ENCODE results near the gene TMEFF2. TPM values are rescaled to one million over a fixed set of nuclear protein-coding genes. Genes with fewer than 3 reads are reported as not detected.
A peak's percentile ranks its signal among the peaks of the same experiment; 100 is the strongest.

TMEFF2 gene
- total and polyA plus RNA-seq, 2 experiments from 2014 or later, result 0.13 TPM; not detected in 1

DNA sequence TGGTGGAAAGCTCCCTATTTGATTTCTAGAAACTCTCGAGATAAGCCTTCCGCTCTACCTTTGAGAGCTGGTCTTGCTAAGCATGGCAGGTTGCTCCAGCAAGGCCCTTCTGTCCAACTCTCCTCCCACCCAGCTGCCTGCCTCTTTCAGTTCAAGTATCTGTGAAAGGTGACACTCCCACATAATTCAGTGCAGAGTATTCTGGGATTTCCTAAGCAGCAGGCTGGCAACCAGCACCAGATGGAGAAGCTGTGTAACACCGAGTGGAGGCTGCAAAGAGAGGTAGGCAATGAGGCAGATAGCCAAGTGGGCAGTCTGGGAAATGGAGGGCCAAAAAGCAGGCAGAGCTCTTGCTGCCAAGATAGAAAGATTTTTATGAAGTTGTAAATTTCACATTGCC, 259.5 kb downstream of the TMEFF2 start:
- no peaks in the 10 kb centered on the region for H3K27me3 ChIP-seq (replicated peaks; ENCODE audit: insufficient read depth)
- H3K4me3 ChIP-seq, result no peak overlapping the region
- no peak for DNase-seq
- H3K27ac ChIP-seq, result no peak overlapping the region
- no peak overlapping the region for H3K9ac ChIP-seq
- no peak overlapping the region for H3K4me2 ChIP-seq (ENCODE audit: unreplicated experiment)
- H3K9me3 ChIP-seq (ENCODE audit: low read depth), result no peaks in the 10 kb centered on the region
- H3K36me3 ChIP-seq (ENCODE audit: low read depth), result no peaks in the 10 kb centered on the region
- H3F3A ChIP-seq (ENCODE audit: insufficient read depth), result no peaks in the 10 kb centered on the region
- in situ Hi-C loops (cut with MboI), result no loop called here
- no peaks in the 10 kb centered on the region for H3K9me2 ChIP-seq (ENCODE audit: insufficient read depth)
- no peaks in the 10 kb centered on the region for H4K20me1 ChIP-seq (ENCODE audit: insufficient read depth)
- TF ChIP-seq EZH2 (IDR thresholded peaks at IDR 0.05; ENCODE audit: insufficient read depth, poor library complexity, severe bottlenecking), result no peak
- TF ChIP-seq EZH2phosphoT487 (IDR thresholded peaks at IDR 0.05; ENCODE audit: insufficient read depth, low read depth), result no peak
- H3K79me2 ChIP-seq (ENCODE audit: insufficient read depth), result no peaks in the 10 kb centered on the region
- 54 to 60% methylated on average over 3 of the region's 3 CpGs for WGBS, 2 experiments (ENCODE audit: low coverage in 1 of 2, low lambda C conversion rate in 2 of 2, missing lambda C conversion rate in 2 of 2)
- H2AFZ ChIP-seq, result no peak overlapping the region
- H3K4me1 ChIP-seq (ENCODE audit: insufficient read depth), result no peaks in the 10 kb centered on the region

DNA sequence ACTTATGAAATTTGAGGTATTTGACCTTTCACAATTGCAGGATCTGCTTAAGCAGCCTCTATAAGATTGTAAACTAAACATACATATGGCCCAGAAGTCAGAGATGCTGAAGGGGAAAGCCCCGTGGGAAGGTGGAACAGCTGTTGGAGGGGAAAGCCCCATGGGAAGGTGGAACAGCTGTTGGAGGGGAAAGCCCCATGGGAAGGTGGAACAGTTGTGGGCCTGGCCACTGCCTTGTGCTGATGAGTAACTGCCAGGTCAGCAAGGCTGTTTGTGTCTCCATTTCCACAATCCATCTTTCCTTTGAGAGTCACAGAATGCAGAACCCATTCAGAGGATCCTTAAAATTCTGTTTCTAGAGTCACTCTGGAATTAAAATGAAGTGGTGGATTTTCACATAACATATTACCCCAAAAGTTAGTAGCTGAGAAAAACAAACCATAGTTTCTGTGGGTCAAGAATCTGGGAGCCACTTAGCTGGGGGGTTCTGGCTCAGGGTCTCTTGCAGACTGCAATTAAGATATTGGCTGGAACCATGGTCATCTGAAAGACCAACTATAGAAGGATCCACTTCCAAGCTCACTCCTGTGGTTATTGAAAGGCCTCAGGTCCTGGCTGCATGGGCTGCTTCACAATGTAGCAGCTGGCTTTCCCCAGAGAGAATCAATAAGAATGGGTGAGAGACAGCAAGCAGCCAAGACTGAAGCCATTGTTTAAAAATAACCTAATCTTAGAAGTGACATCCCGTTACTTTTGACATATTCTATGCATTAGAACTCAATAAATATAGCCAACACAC, 261.2 kb downstream of the TMEFF2 start:
- no peaks in the 10 kb centered on the region for H3K9me3 ChIP-seq (ENCODE audit: low read depth)
- H3K79me2 ChIP-seq (ENCODE audit: insufficient read depth), result no peaks in the 10 kb centered on the region
- 50 to 71% methylated on average over 2 of the region's 2 CpGs for WGBS, 2 experiments (ENCODE audit: low coverage in 1 of 2, low lambda C conversion rate in 2 of 2, missing lambda C conversion rate in 2 of 2)
- H3K27me3 ChIP-seq (replicated peaks; ENCODE audit: insufficient read depth), result no peaks in the 10 kb centered on the region
- H4K20me1 ChIP-seq (ENCODE audit: insufficient read depth), result no peaks in the 10 kb centered on the region
- H3K27ac ChIP-seq, result no peak overlapping the region
- no peak overlapping the region for H3K9ac ChIP-seq
- H3K9me2 ChIP-seq (ENCODE audit: insufficient read depth), result no peaks in the 10 kb centered on the region
- TF ChIP-seq EZH2phosphoT487 (IDR thresholded peaks at IDR 0.05; ENCODE audit: insufficient read depth, low read depth) (no peak), EZH2 (IDR thresholded peaks at IDR 0.05; ENCODE audit: insufficient read depth, poor library complexity, severe bottlenecking) (no peak)
- H3K4me3 ChIP-seq, result no peak overlapping the region
- H3K4me2 ChIP-seq (ENCODE audit: unreplicated experiment), result no peak overlapping the region
- H2AFZ ChIP-seq, result no peak overlapping the region
- in situ Hi-C loops (cut with MboI), result no loop called here
- DNase-seq, result peak; percentile 6
- H3K4me1 ChIP-seq (ENCODE audit: insufficient read depth), result no peaks in the 10 kb centered on the region
- no peaks in the 10 kb centered on the region for H3K36me3 ChIP-seq (ENCODE audit: low read depth)
- H3F3A ChIP-seq (ENCODE audit: insufficient read depth), result no peaks in the 10 kb centered on the region

- H3K4me3 ChIP-seq, result no peak overlapping the region
- H3F3A ChIP-seq (ENCODE audit: insufficient read depth), result peaks cover 6% of the 10 kb centered on the region; the same call in 1 of the 2 replicates
- H3K9me2 ChIP-seq (ENCODE audit: insufficient read depth), result no peaks in the 10 kb centered on the region
- no peaks in the 10 kb centered on the region for H3K36me3 ChIP-seq (ENCODE audit: low read depth)
- no peak for TF ChIP-seq EZH2phosphoT487 (IDR thresholded peaks at IDR 0.05; ENCODE audit: insufficient read depth, low read depth)
- TF ChIP-seq EZH2 (IDR thresholded peaks at IDR 0.05; ENCODE audit: insufficient read depth, poor library complexity, severe bottlenecking), result no peak
- WGBS, 2 experiments (ENCODE audit: low coverage in 1 of 2, low lambda C conversion rate in 2 of 2, missing lambda C conversion rate in 2 of 2), result 57 to 61% methylated on average over 1 of the region's 1 CpG
- no peaks in the 10 kb centered on the region for H3K79me2 ChIP-seq (ENCODE audit: insufficient read depth)
- no peak for DNase-seq
- in situ Hi-C loops (cut with MboI), result no loop called here
- H3K27me3 ChIP-seq (replicated peaks; ENCODE audit: insufficient read depth), result no peaks in the 10 kb centered on the region
- H2AFZ ChIP-seq, result no peak overlapping the region
- no peaks in the 10 kb centered on the region for H3K9me3 ChIP-seq (ENCODE audit: low read depth)
- no peak overlapping the region for H3K27ac ChIP-seq
- peaks cover 9% of the 10 kb centered on the region for H3K4me1 ChIP-seq (ENCODE audit: insufficient read depth)
- H3K9ac ChIP-seq, result no peak overlapping the region
- no peak overlapping the region for H3K4me2 ChIP-seq (ENCODE audit: unreplicated experiment)
- H4K20me1 ChIP-seq (ENCODE audit: insufficient read depth), result no peaks in the 10 kb centered on the region
These were observed 262.4 kb downstream of the TMEFF2 start for GRCh38 chr2:191932286-191932685.

GRCh38 chr2:191931329-191931728, 263.4 kb downstream of the TMEFF2 start:
- Histone ChIP-seq H3K79me2 (ENCODE audit: insufficient read depth) (no peaks in the 10 kb centered on the region), H3K27me3 (replicated peaks; ENCODE audit: insufficient read depth) (no peaks in the 10 kb centered on the region), H3K27ac (no peak overlapping the region), H4K20me1 (ENCODE audit: insufficient read depth) (no peaks in the 10 kb centered on the region), H3K36me3 (ENCODE audit: low read depth) (no peaks in the 10 kb centered on the region), H3K4me3 (no peak overlapping the region), H3K9me3 (ENCODE audit: low read depth) (no peaks in the 10 kb centered on the region), H3F3A (ENCODE audit: insufficient read depth) (peaks cover 15% of the 10 kb centered on the region; the same call in 1 of the 2 replicates), H2AFZ (no peak overlapping the region), H3K4me1 (ENCODE audit: insufficient read depth) (peaks cover 14% of the 10 kb centered on the region), H3K4me2 (ENCODE audit: unreplicated experiment) (no peak overlapping the region), H3K9me2 (ENCODE audit: insufficient read depth) (no peaks in the 10 kb centered on the region), H3K9ac (no peak overlapping the region)
- TF ChIP-seq EZH2phosphoT487 (IDR thresholded peaks at IDR 0.05; ENCODE audit: insufficient read depth, low read depth) (no peak), EZH2 (IDR thresholded peaks at IDR 0.05; ENCODE audit: insufficient read depth, poor library complexity, severe bottlenecking) (no peak)
- 92 to 100% methylated on average over 1 of the region's 1 CpG for WGBS, 2 experiments (ENCODE audit: low coverage in 1 of 2, low lambda C conversion rate in 2 of 2, missing lambda C conversion rate in 2 of 2)
- DNase-seq, result no peak
- in situ Hi-C loops (cut with MboI), result no loop called here

Measured in GM23248 (cell line).